GM12878 (cell line): Measurements from ENCODE around the gene PHACTR1. TPM values are rescaled to one million over a fixed set of nuclear protein-coding genes. Genes with fewer than 3 reads are reported as not detected.

ENCODE experiments used
- ATAC-seq: fragments of 200-7000 bp; cut with Tn5 transposase; 3 replicates; pipeline ENCODE4 v1.9.1; 2020; ENCODE audit warnings: mild to moderate bottlenecking, moderate library complexity
- BruUV-seq: library from RNA; stranded (reverse); fragments of 400-500 nt; replicated peaks from 2 replicates; lab custom pipeline; 2021; lab: Mats Ljungman, UMichigan
- CTCF ChIA-PET: fragments of 300-600 bp; sonication (Branson Sonifier 250); formaldehyde crosslinking; extraction: SDS; loops from one replicate; lab custom pipeline; 2021; ENCODE audit warnings: inconsistent platforms; lab: Yijun Ruan, JAX
- POLR2A ChIA-PET: fragments of 350-600 bp; formaldehyde crosslinking; extraction: SDS; loops from one replicate; lab custom pipeline; 2021; ENCODE audit warnings: inconsistent platforms; lab: Charles Lee
- RAD21 ChIA-PET: fragments of 300-600 bp; sonication (Branson Sonifier 250); formaldehyde crosslinking; loops from one replicate; lab custom pipeline; 2023; ENCODE audit warnings: antibody characterized with exemption; ENCODE audit not compliant: unreplicated experiment; lab: Charles Lee
- SMC1A ChIA-PET: fragments of 300-600 bp; sonication (Branson Sonifier 250); formaldehyde crosslinking; loops from one replicate; lab custom pipeline; 2023; ENCODE audit not compliant: unreplicated experiment, uncharacterized antibody; lab: Charles Lee
- DNase-seq: peaks from one replicate; pipeline ENCODE4 v3.0.0-alpha.2; 2011; ENCODE audit warnings: low read depth, low spot score
- FAIRE-seq: peaks from 3 replicates; lab custom pipeline; 2011; peaks lifted over from hg19 to GRCh38; lab: Jason Lieb, UNC
- H2AFZ ChIP-seq: 2 replicates; pipeline ENCODE4 v1.6.0; 2011; ENCODE audit warnings: low read depth, low read length, control low read depth; ENCODE audit not compliant: control insufficient read depth
- H3K27ac ChIP-seq: 2 replicates; pipeline ENCODE4 v1.5.1; 2011; ENCODE audit warnings: control low read depth; ENCODE audit not compliant: control insufficient read depth, insufficient read depth
- H3K27me3 ChIP-seq, 2 experiments: replicated peaks in 1 of 2; 2 replicates each; pipeline versions ENCODE4 v1.6.0 to v1.6.1; 2011; ENCODE audit warnings: low read length in 1 of 2; ENCODE audit not compliant: control insufficient read depth in 2 of 2, insufficient read depth in 2 of 2
- H3K36me3 ChIP-seq, 2 experiments: 2 replicates each; pipeline ENCODE4 v1.5.1; 2011; ENCODE audit warnings: low read length in 1 of 2; ENCODE audit not compliant: control insufficient read depth in 2 of 2, insufficient read depth in 2 of 2
- H3K4me1 ChIP-seq: 2 replicates; pipeline ENCODE4 v1.6.1; 2011; ENCODE audit warnings: mild to moderate bottlenecking, low read length, moderate library complexity, mixed read lengths; ENCODE audit not compliant: control insufficient read depth, insufficient read depth
- H3K4me2 ChIP-seq: 2 replicates; pipeline ENCODE4 v1.6.0; 2011; ENCODE audit warnings: control low read depth; ENCODE audit not compliant: control insufficient read depth, insufficient read depth
- H3K4me3 ChIP-seq: fragments of 200-600 bp; sonication (generic); 2 replicates; pipeline ENCODE4 v1.5.1; 2016
- H3K79me2 ChIP-seq: 2 replicates; pipeline ENCODE4 v1.6.0; 2011; ENCODE audit warnings: low read length; ENCODE audit not compliant: control insufficient read depth, insufficient read depth
- H3K9ac ChIP-seq: 2 replicates; pipeline ENCODE4 v1.8.0; 2011; ENCODE audit warnings: low read length, control low read depth, mixed read lengths; ENCODE audit not compliant: control insufficient read depth, insufficient read depth
- H3K9me3 ChIP-seq: replicated peaks from 3 replicates; pipeline ENCODE4 v1.5.1; 2011; ENCODE audit warnings: mild to moderate bottlenecking, low read length; ENCODE audit not compliant: control insufficient read depth, insufficient read depth
- H4K20me1 ChIP-seq: 2 replicates; pipeline ENCODE4 v1.6.0; 2011; ENCODE audit not compliant: control insufficient read depth, insufficient read depth
- ASH2L ChIP-seq: fragments of 300-600, 200-600 bp; sonication (generic); IDR thresholded peaks from 2 replicates; pipeline ENCODE4 v1.6.1; 2017; ENCODE audit warnings: low read depth, mild to moderate bottlenecking, borderline replicate concordance
- ATF3 ChIP-seq: IDR thresholded peaks from 2 replicates; pipeline ENCODE4 v1.6.1; 2011; ENCODE audit warnings: low read depth, mild to moderate bottlenecking, low read length, moderate library complexity, borderline replicate concordance; ENCODE audit errors: extremely low read depth
- FOXM1 ChIP-seq: IDR thresholded peaks from 2 replicates; pipeline ENCODE4 v1.6.1; 2012; ENCODE audit warnings: low read depth, mild to moderate bottlenecking, inconsistent platforms, low read length, moderate library complexity
- HDGF ChIP-seq: fragments of 450-650 bp; IDR thresholded peaks from 2 replicates; pipeline ENCODE4 v1.6.1; 2016; ENCODE audit warnings: antibody characterized with exemption
- POLR2AphosphoS2 ChIP-seq: IDR thresholded peaks from 2 replicates; pipeline ENCODE4 v1.6.1; 2011; ENCODE audit warnings: low read depth, mild to moderate bottlenecking, low read length, improper control_type of control experiment, moderate library complexity
- SIN3A ChIP-seq: IDR thresholded peaks from 2 replicates; pipeline ENCODE4 v1.6.1; 2012; ENCODE audit warnings: low read depth, low read length, improper control_type of control experiment
- SKIL ChIP-seq: fragments of 450-650 bp; IDR thresholded peaks from 2 replicates; pipeline ENCODE4 v1.6.1; 2017; ENCODE audit warnings: mild to moderate bottlenecking, low read depth, inconsistent platforms; ENCODE audit not compliant: poor library complexity, severe bottlenecking
- SMAD1 ChIP-seq: fragments of 450-650 bp; IDR thresholded peaks from 2 replicates; pipeline ENCODE4 v1.6.1; 2018; ENCODE audit warnings: mild to moderate bottlenecking, low read depth; ENCODE audit not compliant: partially characterized antibody
- TCF12 ChIP-seq: IDR thresholded peaks from 2 replicates; pipeline ENCODE4 v1.6.1; 2011; ENCODE audit warnings: low read depth, mild to moderate bottlenecking, low read length
- TCF3 ChIP-seq: IDR thresholded peaks from 2 replicates; pipeline ENCODE4 v1.6.1; 2012; ENCODE audit warnings: low read depth, mild to moderate bottlenecking, low read length, borderline replicate concordance; ENCODE audit not compliant: insufficient read depth
- TCF7 ChIP-seq: IDR thresholded peaks from 2 replicates; pipeline ENCODE4 v1.6.1; 2014; ENCODE audit warnings: antibody characterized with exemption, borderline replicate concordance
- WGBS: methylation state at CpG from one replicate; pipeline ENCODE4 v1.1.6; 2016; ENCODE audit warnings: low lambda C conversion rate; ENCODE audit not compliant: insufficient replicate concordance, insufficient coverage; ENCODE audit errors: missing lambda C conversion rate; 5-methylcytosine and 5-hydroxymethylcytosine counted together
- in situ Hi-C: fragments of 300-500 bp; cut with MboI; formaldehyde crosslinking; loops from 9 replicates; pipeline ENCODE4 v1.14.3; 2018; ENCODE audit warnings: mixed read lengths
- intact Hi-C: fragments of 100-400 bp; cut with micrococcal nuclease; formaldehyde crosslinking; loops from one replicate; pipeline ENCODE4 v1.14.2; 2022; ENCODE audit not compliant: unreplicated experiment
- polyA plus RNA-seq, 11 experiments: library from polyadenylated mRNA; depleted of rRNA in 4 of 11; unstranded in 6 of 11; stranded (reverse) in 5 of 11; fragments of >200 nt; fragmentation: Nextera tagmentation in 4 of 11; fragmentation: Illumina TruSeq in 1 of 11; extraction: Ambion mirVana in 4 of 11; extraction: Trizol in 1 of 11; gene quantifications; 1 replicate in 1 of 11; 2 replicates in 10 of 11; pipeline versions ENCODE4 v1.2.1 to v1.2.3, GENCODE V29; 2011 to 2016; ENCODE audit warnings: inconsistent platforms in 2 of 11, missing spikeins in 2 of 11, low read depth in 1 of 11
- total RNA-seq, 4 experiments: library from RNA; depleted of rRNA in 3 of 4; stranded (reverse); fragments of >200 nt in 3 of 4; fragmentation: Illumina TruSeq in 1 of 4; extraction: Trizol in 1 of 4; gene quantifications; 2 replicates each; pipeline versions ENCODE4 v1.2.1 to v1.2.3, GENCODE V29; 2013 to 2021
- TF ChIP-seq, protein P1 (sequence below): IDR thresholded peaks from 2 replicates; pipeline ENCODE4 v1.6.1; 2012; ENCODE audit warnings: improper control_type of control experiment, low read depth, low read length; ENCODE audit not compliant: insufficient replicate concordance

Gene PHACTR1
- total and polyA plus RNA-seq, 10 of the 15 experiments (the other 5 are each of a cell fraction or from before 2014, with no cell fraction given): 34.2 to 94.6 (median 62.3) TPM

DNA sequence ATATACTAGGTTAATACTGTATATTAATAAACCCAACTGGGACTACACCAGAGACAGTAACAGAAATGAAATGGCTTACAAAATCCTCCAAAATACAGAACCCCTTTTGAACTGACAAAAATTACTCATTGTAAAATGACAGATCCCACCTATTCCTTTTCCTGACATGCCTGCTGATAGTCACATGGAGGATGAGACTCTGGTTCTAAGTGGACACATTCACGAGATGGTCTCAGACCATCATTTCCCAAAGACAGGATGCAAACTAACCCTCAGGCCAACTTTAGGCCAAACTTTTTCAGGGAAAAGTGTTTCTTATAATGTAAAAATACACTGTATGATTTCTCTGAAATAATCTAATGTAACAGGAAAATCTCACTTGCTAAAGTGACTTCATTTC is 589.2 kb downstream of the PHACTR1 start (continued):
- TF ChIP-seq, protein P1, sequence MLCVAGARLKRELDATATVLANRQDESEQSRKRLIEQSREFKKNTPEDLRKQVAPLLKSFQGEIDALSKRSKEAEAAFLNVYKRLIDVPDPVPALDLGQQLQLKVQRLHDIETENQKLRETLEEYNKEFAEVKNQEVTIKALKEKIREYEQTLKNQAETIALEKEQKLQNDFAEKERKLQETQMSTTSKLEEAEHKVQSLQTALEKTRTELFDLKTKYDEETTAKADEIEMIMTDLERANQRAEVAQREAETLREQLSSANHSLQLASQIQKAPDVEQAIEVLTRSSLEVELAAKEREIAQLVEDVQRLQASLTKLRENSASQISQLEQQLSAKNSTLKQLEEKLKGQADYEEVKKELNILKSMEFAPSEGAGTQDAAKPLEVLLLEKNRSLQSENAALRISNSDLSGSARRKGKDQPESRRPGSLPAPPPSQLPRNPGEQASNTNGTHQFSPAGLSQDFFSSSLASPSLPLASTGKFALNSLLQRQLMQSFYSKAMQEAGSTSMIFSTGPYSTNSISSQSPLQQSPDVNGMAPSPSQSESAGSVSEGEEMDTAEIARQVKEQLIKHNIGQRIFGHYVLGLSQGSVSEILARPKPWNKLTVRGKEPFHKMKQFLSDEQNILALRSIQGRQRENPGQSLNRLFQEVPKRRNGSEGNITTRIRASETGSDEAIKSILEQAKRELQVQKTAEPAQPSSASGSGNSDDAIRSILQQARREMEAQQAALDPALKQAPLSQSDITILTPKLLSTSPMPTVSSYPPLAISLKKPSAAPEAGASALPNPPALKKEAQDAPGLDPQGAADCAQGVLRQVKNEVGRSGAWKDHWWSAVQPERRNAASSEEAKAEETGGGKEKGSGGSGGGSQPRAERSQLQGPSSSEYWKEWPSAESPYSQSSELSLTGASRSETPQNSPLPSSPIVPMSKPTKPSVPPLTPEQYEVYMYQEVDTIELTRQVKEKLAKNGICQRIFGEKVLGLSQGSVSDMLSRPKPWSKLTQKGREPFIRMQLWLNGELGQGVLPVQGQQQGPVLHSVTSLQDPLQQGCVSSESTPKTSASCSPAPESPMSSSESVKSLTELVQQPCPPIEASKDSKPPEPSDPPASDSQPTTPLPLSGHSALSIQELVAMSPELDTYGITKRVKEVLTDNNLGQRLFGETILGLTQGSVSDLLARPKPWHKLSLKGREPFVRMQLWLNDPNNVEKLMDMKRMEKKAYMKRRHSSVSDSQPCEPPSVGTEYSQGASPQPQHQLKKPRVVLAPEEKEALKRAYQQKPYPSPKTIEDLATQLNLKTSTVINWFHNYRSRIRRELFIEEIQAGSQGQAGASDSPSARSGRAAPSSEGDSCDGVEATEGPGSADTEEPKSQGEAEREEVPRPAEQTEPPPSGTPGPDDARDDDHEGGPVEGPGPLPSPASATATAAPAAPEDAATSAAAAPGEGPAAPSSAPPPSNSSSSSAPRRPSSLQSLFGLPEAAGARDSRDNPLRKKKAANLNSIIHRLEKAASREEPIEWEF: no peak
- no peak for TF ChIP-seq POLR2AphosphoS2

DNA sequence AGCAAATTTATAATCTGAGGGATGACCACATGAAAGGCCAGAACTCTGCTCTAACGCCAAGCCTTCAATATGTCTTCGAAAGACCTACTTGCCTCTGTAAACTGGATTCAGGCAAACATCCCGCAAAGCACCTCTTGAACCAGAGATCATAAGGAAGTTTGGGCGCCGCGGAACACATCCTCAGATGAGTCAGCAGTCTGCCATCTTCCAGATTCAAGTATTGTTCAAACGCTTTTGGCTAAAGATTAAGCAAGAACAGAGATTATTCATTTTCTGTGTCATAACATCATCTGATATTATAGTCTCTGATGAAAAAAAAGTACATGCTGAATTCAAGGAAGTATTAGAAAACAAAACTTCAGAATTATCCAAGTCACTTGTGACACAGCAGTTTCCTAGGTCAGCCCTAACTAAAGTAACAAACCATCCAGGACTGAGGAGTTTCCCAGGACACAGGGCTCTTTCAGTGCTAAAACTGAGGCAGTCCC is 591.0 kb downstream of the PHACTR1 start:
- CTCF ChIA-PET: no interaction called here
- H3K27me3 ChIP-seq: no peaks in the 10 kb centered on the region
- TF ChIP-seq HDGF (no peak), POLR2AphosphoS2 (no peak), SKIL (no peak), ATF3 (no peak), TCF7 (no peak), SIN3A (no peak), TCF12 (no peak), FOXM1 (no peak), SMAD1 (no peak), TCF3 (no peak), ASH2L (no peak)

More for the DNA sequence above, 591.0 kb downstream of the PHACTR1 start:
- in situ Hi-C loops: no loop called here
- Histone ChIP-seq H3K4me1 (peaks cover 28% of the 10 kb centered on the region), H4K20me1 (no peaks in the 10 kb centered on the region), H3K4me2 (no peak overlapping the region), H2AFZ (no peak overlapping the region), H3K79me2 (no peaks in the 10 kb centered on the region), H3K9me3 (no peaks in the 10 kb centered on the region), H3K27ac (no peak overlapping the region), H3K36me3 (peaks cover 0 to 7% of the 10 kb centered on the region in 2 experiments; a peak in 3 of 4 replicates), H3K9ac (no peak overlapping the region), H3K4me3 (no peak overlapping the region)
- no peak for ATAC-seq
- ChIA-PET SMC1A (interaction anchor here (1.0 to 1.1 kb wide), 2 partner anchors 21 to 49 kb away, joined by 3 to 4 read pairs; partner anchors contain the start of gene TBC1D7), POLR2A (no interaction called here), RAD21 (interaction anchor here (1.2 kb wide), 1 partner anchor 21 kb away, joined by 3 read pairs; the partner anchor contains the start of gene TBC1D7)
- 97% methylated on average over 7 of the region's 7 CpGs for WGBS
- FAIRE-seq: no peak
- no TSS peak for BruUV-seq
- no peak for DNase-seq
- intact Hi-C loops: no loop called here
